Fibroblast of the aortic adventitia (primary cell): ENCODE data around the gene ZCCHC7. TPM values are rescaled to one million over a fixed set of nuclear protein-coding genes. Genes with fewer than 3 reads are reported as not detected.
"Not testable (repeated sequence)": the region's sequence is repeated elsewhere in the genome, so short reads cannot be mapped to it uniquely, and the experiment has no call there.

ENCODE experiments used
- DNase-seq: peaks from one replicate; pipeline ENCODE4 v3.0.0-alpha.2; 2010; ENCODE audit warnings: low read depth
- H3K4me3 ChIP-seq: 2 replicates; pipeline ENCODE4 v1.5.1; 2011; ENCODE audit warnings: low read depth, mild to moderate bottlenecking, control low read depth, low read length, moderate library complexity
- total RNA-seq: library from RNA; depleted of rRNA; stranded (reverse); fragments of >200 nt; gene quantifications from 2 replicates; pipeline ENCODE4 v1.2.3, GENCODE V29; 2012; ENCODE audit warnings: low replicate concordance
- TF ChIP-seq, protein P1 (sequence below): IDR thresholded peaks from 2 replicates; pipeline ENCODE4 v1.5.1; 2011; ENCODE audit warnings: mild to moderate bottlenecking, low read length, control low read depth, inconsistent platforms; ENCODE audit not compliant: insufficient read depth

ZCCHC7 gene
- total RNA-seq, 1 donor = 31.8 TPM

GRCh38 chr9:37390759-37391158, 270.4 kb downstream of the ZCCHC7 start:
- TF ChIP-seq, protein P1, sequence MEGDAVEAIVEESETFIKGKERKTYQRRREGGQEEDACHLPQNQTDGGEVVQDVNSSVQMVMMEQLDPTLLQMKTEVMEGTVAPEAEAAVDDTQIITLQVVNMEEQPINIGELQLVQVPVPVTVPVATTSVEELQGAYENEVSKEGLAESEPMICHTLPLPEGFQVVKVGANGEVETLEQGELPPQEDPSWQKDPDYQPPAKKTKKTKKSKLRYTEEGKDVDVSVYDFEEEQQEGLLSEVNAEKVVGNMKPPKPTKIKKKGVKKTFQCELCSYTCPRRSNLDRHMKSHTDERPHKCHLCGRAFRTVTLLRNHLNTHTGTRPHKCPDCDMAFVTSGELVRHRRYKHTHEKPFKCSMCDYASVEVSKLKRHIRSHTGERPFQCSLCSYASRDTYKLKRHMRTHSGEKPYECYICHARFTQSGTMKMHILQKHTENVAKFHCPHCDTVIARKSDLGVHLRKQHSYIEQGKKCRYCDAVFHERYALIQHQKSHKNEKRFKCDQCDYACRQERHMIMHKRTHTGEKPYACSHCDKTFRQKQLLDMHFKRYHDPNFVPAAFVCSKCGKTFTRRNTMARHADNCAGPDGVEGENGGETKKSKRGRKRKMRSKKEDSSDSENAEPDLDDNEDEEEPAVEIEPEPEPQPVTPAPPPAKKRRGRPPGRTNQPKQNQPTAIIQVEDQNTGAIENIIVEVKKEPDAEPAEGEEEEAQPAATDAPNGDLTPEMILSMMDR = no peak
- no peak for DNase-seq
- no peak overlapping the region for H3K4me3 ChIP-seq

DNA sequence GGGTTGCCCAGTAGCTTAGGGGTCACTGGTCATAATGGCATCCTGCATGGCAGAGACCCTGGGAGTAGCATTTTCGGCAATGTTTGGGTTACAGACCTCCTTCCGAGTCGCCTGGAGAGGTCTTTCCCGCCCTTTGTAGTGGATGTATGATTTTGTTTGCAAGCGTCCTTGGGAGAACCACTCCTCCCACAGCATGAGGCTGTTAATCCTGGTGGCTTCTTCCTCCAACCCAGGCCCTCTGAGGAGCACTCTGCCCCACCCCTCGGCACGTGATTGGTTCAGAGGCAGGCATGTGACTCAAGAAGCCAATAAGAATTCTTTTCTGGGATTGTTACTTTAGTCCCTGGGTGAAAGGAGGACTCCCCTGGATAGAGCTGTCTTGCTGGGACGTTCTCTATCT, 271.9 kb downstream of the ZCCHC7 start:
- no peak for DNase-seq
- TF ChIP-seq, protein P1 = no peak
- H3K4me3 ChIP-seq = no peak overlapping the region

DNA sequence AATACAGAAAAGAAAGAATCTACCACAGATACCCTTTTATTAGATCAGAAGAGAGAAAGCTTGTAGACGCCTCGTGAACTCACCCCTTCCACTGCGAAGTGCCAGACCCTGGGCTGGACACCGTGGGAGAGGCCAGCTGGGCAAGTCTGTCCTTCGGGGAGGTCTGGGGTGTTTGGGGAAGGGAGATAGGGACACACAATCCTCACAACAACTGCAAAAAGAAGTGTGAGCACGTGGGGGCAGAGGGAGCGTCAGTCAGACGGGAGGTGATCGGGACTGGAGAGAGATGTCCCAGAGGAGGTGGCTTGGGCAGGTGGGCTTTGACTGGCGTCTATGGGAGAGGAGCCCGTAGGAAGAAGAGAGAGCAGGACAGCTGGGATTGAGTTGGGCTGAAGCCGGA, 274.9 kb downstream of the ZCCHC7 start:
- H3K4me3 ChIP-seq = no peak overlapping the region
- TF ChIP-seq, protein P1 = no peak
- no peak for DNase-seq

GRCh38 chr9:37395663-37396062, 275.3 kb downstream of the ZCCHC7 start:
- DNase-seq = no peak
- H3K4me3 ChIP-seq = no peak overlapping the region
- TF ChIP-seq, protein P1 = no peak

DNA sequence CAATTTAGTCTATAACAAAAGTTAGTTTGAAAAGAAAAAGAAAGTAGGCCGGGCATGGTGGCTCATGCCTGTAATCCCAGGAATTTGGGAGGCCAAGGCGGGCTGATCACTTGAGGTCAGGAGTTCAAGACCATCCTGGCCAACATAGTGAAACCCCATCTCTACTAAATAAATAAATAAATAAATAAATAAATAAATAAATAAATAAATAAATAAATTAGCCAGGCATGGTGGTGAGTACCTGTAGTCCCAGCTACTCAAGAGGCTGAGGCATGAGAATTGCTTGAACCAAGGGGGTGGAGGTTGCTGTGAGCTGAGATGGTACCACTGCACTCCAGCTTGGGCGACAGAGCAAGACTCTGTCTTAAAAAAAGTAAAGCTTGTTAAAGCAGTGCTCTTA, 277.6 kb downstream of the ZCCHC7 start:
- not testable (repeated sequence) for DNase-seq, H3K4me3 ChIP-seq

DNA sequence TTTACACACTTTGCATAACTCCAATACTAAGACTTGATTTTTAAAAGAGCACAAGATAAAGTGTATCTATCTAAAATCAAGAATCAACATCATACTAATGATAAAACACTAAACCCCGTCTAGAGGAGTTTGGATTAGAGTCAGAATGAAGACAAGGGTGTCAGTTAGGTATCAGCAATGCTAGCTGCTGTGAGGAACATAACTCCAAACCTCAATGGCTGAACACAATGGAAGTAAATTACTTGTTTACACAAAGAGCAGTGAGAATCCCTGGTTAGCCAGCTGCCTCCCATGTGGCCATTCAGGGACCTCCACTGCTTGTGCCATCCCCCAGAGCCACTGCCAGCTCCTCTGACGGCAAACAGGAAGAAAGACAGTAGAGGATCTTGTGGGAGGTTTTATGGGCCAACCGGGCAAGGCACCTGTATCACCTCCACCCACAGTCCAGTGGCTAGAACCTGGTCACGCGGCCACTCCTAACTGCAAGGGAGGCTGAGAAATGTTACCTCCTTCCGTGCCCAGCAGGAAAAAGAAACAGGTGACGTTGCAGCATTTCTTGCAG, 278.2 kb downstream of the ZCCHC7 start:
- TF ChIP-seq, protein P1 = no peak

GRCh38 chr9:37399336-37399735, 279.0 kb downstream of the ZCCHC7 start:
- TF ChIP-seq, protein P1 = no peak
- DNase-seq = no peak
- H3K4me3 ChIP-seq = no peak overlapping the region

More for the DNA sequence above, 278.2 kb downstream of the ZCCHC7 start:
- H3K4me3 ChIP-seq = no peak overlapping the region
- DNase-seq = no peak
